ENCODE results near the gene SPAG9. TPM values are rescaled to one million over a fixed set of nuclear protein-coding genes. Genes with fewer than 3 reads are reported as not detected.
A peak's percentile ranks its signal among the peaks of the same experiment; 100 is the strongest.

The SPAG9 gene
- total and polyA plus RNA-seq, 4 donors = 179 to 268 (median 220) TPM

- Histone ChIP-seq H3K9me3 (ENCODE audit: control insufficient read depth, insufficient read depth, low read length) (no peaks in the 10 kb centered on the region), H3K4me1 (ENCODE audit: control insufficient read depth, insufficient read depth, low read length) (peaks cover 24% of the 10 kb centered on the region), H3K4me3 (ENCODE audit: low read depth, low read length) (no peak overlapping the region), H3K36me3 (ENCODE audit: control insufficient read depth, insufficient read depth, low read length) (no peaks in the 10 kb centered on the region), H3K27ac (ENCODE audit: low read depth, low read length) (no peak overlapping the region), H3K27me3 (ENCODE audit: control insufficient read depth, insufficient read depth, low read length) (no peaks in the 10 kb centered on the region)
- no peak for DNase-seq (ENCODE audit: low read depth in 4 of 6, low spot score in 6 of 6)
- 93% methylated on average over 4 of the region's 7 CpGs for WGBS (ENCODE audit: insufficient coverage)
Observed at GRCh38 chr17:50926523-50926922, 194.1 kb downstream of the SPAG9 start.

GRCh38 chr17:50925296-50925891 lies 195.3 kb downstream of the SPAG9 start:
- no peaks in the 10 kb centered on the region for H3K9me3 ChIP-seq (ENCODE audit: control insufficient read depth, insufficient read depth, low read length)
- no peak overlapping the region for H3K4me3 ChIP-seq (ENCODE audit: low read depth, low read length)
- H3K36me3 ChIP-seq (ENCODE audit: control insufficient read depth, insufficient read depth, low read length) = no peaks in the 10 kb centered on the region
- H3K4me1 ChIP-seq (ENCODE audit: control insufficient read depth, insufficient read depth, low read length) = peaks cover 21% of the 10 kb centered on the region
- WGBS (ENCODE audit: insufficient coverage) = 63% methylated on average over 6 of the region's 6 CpGs
- no peak overlapping the region for H3K27ac ChIP-seq (ENCODE audit: low read depth, low read length)
- DNase-seq (ENCODE audit: low read depth in 4 of 6, low spot score in 6 of 6) = no peak
- H3K27me3 ChIP-seq (ENCODE audit: control insufficient read depth, insufficient read depth, low read length) = no peaks in the 10 kb centered on the region

- H3K4me3 ChIP-seq (ENCODE audit: low read depth, low read length) = no peak overlapping the region
- no peak for DNase-seq (ENCODE audit: low read depth in 4 of 6, low spot score in 6 of 6)
- H3K4me1 ChIP-seq (ENCODE audit: control insufficient read depth, insufficient read depth, low read length) = peaks cover 23% of the 10 kb centered on the region
- WGBS (ENCODE audit: insufficient coverage) = 66% methylated on average over 2 of the region's 3 CpGs
- no peak overlapping the region for H3K27ac ChIP-seq (ENCODE audit: low read depth, low read length)
- H3K27me3 ChIP-seq (ENCODE audit: control insufficient read depth, insufficient read depth, low read length) = no peaks in the 10 kb centered on the region
- H3K36me3 ChIP-seq (ENCODE audit: control insufficient read depth, insufficient read depth, low read length) = no peaks in the 10 kb centered on the region
- H3K9me3 ChIP-seq (ENCODE audit: control insufficient read depth, insufficient read depth, low read length) = no peaks in the 10 kb centered on the region
Observed at GRCh38 chr17:50924800-50925199, 195.9 kb downstream of the SPAG9 start.

GRCh38 chr17:50924300-50924699 lies 196.4 kb downstream of the SPAG9 start:
- DNase-seq (ENCODE audit: low read depth in 4 of 6, low spot score in 6 of 6) = no peak
- no CpG with 5 or more reads among the region's 4 CpGs for WGBS (ENCODE audit: insufficient coverage)

DNA sequence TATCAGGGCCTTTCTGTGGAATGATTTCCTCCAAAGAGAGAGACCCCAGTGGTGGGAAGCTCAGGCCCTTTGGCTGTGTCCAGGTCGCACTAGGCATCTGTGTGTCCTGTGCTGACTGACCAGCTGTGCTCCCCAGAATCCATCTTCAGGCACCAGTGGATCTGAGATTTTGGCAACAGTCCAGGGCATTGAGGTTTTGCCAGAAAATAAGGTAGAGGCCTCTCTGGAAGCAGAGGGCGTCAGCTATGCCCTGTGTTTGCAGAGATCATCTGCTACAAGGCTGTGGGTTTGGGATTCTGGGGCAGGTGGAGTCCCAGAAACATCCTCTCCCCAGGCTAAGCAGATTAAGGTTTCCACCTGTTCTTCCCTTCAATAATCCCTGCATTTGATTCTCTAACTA lies 197.1 kb downstream of the SPAG9 start:
- Histone ChIP-seq H3K27ac (ENCODE audit: low read depth, low read length) (no peak overlapping the region), H3K4me3 (ENCODE audit: low read depth, low read length) (no peak overlapping the region), H3K27me3 (ENCODE audit: control insufficient read depth, insufficient read depth, low read length) (no peaks in the 10 kb centered on the region), H3K36me3 (ENCODE audit: control insufficient read depth, insufficient read depth, low read length) (no peaks in the 10 kb centered on the region), H3K9me3 (ENCODE audit: control insufficient read depth, insufficient read depth, low read length) (no peaks in the 10 kb centered on the region), H3K4me1 (ENCODE audit: control insufficient read depth, insufficient read depth, low read length) (peaks cover 34% of the 10 kb centered on the region)
- 50% methylated on average over 1 of the region's 2 CpGs for WGBS (ENCODE audit: insufficient coverage)
- DNase-seq (ENCODE audit: low read depth in 4 of 6, low spot score in 6 of 6) = peak in 1 of 6 donors; percentile 46

More at GRCh38 chr17:50924300-50924699, 196.4 kb downstream of the SPAG9 start:
- Histone ChIP-seq H3K27ac (ENCODE audit: low read depth, low read length) (no peak overlapping the region), H3K4me3 (ENCODE audit: low read depth, low read length) (no peak overlapping the region), H3K4me1 (ENCODE audit: control insufficient read depth, insufficient read depth, low read length) (peaks cover 27% of the 10 kb centered on the region), H3K27me3 (ENCODE audit: control insufficient read depth, insufficient read depth, low read length) (no peaks in the 10 kb centered on the region), H3K36me3 (ENCODE audit: control insufficient read depth, insufficient read depth, low read length) (no peaks in the 10 kb centered on the region), H3K9me3 (ENCODE audit: control insufficient read depth, insufficient read depth, low read length) (no peaks in the 10 kb centered on the region)

- Histone ChIP-seq H3K4me3 (ENCODE audit: low read depth, low read length) (no peak overlapping the region), H3K27ac (ENCODE audit: low read depth, low read length) (no peak overlapping the region), H3K27me3 (ENCODE audit: control insufficient read depth, insufficient read depth, low read length) (no peaks in the 10 kb centered on the region), H3K4me1 (ENCODE audit: control insufficient read depth, insufficient read depth, low read length) (peaks cover 42% of the 10 kb centered on the region), H3K9me3 (ENCODE audit: control insufficient read depth, insufficient read depth, low read length) (no peaks in the 10 kb centered on the region), H3K36me3 (ENCODE audit: control insufficient read depth, insufficient read depth, low read length) (no peaks in the 10 kb centered on the region)
- DNase-seq (ENCODE audit: low read depth in 4 of 6, low spot score in 6 of 6) = no peak
- 83% methylated on average over 5 of the region's 6 CpGs for WGBS (ENCODE audit: insufficient coverage)
Observed at GRCh38 chr17:50922721-50923405, 197.8 kb downstream of the SPAG9 start.

DNA sequence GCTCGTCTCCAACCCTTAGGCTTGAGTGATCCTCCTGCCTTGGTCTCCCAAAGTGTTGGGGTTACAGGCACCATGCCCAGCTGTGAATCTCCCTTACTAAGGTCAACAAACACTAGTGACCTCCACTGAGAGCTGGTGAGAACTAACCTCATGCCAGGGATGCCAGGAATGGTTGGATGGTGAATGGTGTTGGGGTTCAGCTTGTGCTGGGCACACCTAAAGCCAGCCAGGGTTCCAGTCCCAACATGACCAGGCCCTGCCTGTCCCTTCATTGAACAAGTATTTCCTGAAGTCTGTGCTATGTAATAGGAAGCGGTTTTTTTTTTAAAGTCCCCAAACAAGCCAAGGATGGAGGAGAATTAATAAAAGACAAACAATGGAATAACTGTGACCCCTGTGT lies 198.6 kb downstream of the SPAG9 start:
- DNase-seq (ENCODE audit: low read depth in 4 of 6, low spot score in 6 of 6) = no peak
- peaks cover 49% of the 10 kb centered on the region for H3K4me1 ChIP-seq (ENCODE audit: control insufficient read depth, insufficient read depth, low read length)
- H3K36me3 ChIP-seq (ENCODE audit: control insufficient read depth, insufficient read depth, low read length) = no peaks in the 10 kb centered on the region
- WGBS (ENCODE audit: insufficient coverage) = 83% methylated on average over 1 of the region's 2 CpGs
- H3K27ac ChIP-seq (ENCODE audit: low read depth, low read length) = no peak overlapping the region
- H3K9me3 ChIP-seq (ENCODE audit: control insufficient read depth, insufficient read depth, low read length) = no peaks in the 10 kb centered on the region
- no peaks in the 10 kb centered on the region for H3K27me3 ChIP-seq (ENCODE audit: control insufficient read depth, insufficient read depth, low read length)
- no peak overlapping the region for H3K4me3 ChIP-seq (ENCODE audit: low read depth, low read length)

DNA sequence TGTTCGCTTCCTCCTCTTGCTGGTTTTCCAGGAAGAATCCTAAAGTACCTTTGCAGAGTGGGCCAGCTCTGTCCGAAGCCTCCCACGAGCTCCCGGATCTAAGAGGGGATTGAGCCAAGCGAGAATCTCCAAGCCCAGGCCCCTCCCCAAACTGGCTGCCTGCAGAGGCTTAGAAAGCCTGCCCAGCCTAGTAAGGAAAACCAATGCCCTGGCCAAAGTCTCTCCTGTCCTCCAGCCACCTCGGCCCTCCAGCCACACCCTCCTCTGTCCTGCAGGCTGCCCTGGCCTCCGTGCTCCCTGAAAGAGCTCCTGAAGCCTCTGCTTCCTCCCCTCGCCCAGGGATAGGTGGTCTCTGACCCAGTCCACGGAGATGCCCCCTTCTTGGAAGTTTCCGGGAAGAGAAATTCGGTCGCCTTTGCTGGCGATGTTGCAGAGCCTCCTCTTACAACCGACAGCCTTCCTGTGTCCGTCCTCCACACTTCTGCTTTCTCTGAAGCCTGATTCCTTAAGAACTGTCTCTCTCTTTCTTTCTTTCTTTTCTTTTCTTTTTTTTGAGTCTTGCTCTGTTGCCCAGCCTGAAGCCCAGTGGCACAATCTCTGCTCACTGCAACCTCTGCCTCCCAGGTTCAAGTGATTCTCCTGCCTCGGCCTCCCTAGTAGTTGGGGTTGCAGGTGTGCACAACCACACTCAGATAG lies 199.6 kb downstream of the SPAG9 start:
- H3K27me3 ChIP-seq (ENCODE audit: control insufficient read depth, insufficient read depth, low read length) = no peaks in the 10 kb centered on the region
- no peak for DNase-seq (ENCODE audit: low read depth in 4 of 6, low spot score in 6 of 6)
- H3K4me3 ChIP-seq (ENCODE audit: low read depth, low read length) = no peak overlapping the region
- 49% methylated on average over 15 of the region's 16 CpGs for WGBS (ENCODE audit: insufficient coverage)
- peak overlapping the region; percentile 90 for H3K27ac ChIP-seq (ENCODE audit: low read depth, low read length)
- no peaks in the 10 kb centered on the region for H3K36me3 ChIP-seq (ENCODE audit: control insufficient read depth, insufficient read depth, low read length)
- no peaks in the 10 kb centered on the region for H3K9me3 ChIP-seq (ENCODE audit: control insufficient read depth, insufficient read depth, low read length)
- H3K4me1 ChIP-seq (ENCODE audit: control insufficient read depth, insufficient read depth, low read length) = peaks cover 54% of the 10 kb centered on the region

- H3K9me3 ChIP-seq (ENCODE audit: control insufficient read depth, insufficient read depth, low read length) = no peaks in the 10 kb centered on the region
- 27% methylated on average over 4 of the region's 8 CpGs for WGBS (ENCODE audit: insufficient coverage)
- H3K27ac ChIP-seq (ENCODE audit: low read depth, low read length) = peak overlapping the region; percentile 90
- peaks cover 57% of the 10 kb centered on the region for H3K4me1 ChIP-seq (ENCODE audit: control insufficient read depth, insufficient read depth, low read length)
- peak overlapping the region; percentile 4 for H3K4me3 ChIP-seq (ENCODE audit: low read depth, low read length)
- no peaks in the 10 kb centered on the region for H3K27me3 ChIP-seq (ENCODE audit: control insufficient read depth, insufficient read depth, low read length)
- no peak for DNase-seq (ENCODE audit: low read depth in 4 of 6, low spot score in 6 of 6)
- H3K36me3 ChIP-seq (ENCODE audit: control insufficient read depth, insufficient read depth, low read length) = no peaks in the 10 kb centered on the region
Observed at GRCh38 chr17:50920041-50920410, 200.6 kb downstream of the SPAG9 start.

Data from spinal cord (tissue), 10 donors.